HS-27A (cell line): ENCODE results near the gene UIMC1.
"Not testable (repeated sequence)": the region's sequence is repeated elsewhere in the genome, so short reads cannot be mapped to it uniquely, and the experiment has no call there.

Source experiments
- DNase-seq: peaks from one replicate; pipeline ENCODE4 v3.0.0-alpha.2; 2012; ENCODE audit warnings: low read depth, missing footprints

UIMC1 gene

GRCh38 chr5:177005619-177006264 lies 837 bp downstream of the UIMC1 start:
- DNase-seq: no peak

- no peak for DNase-seq
Observed at GRCh38 chr5:177004961-177005360, 1.6 kb downstream of the UIMC1 start.

- no peak for DNase-seq
Observed at GRCh38 chr5:177003649-177004048, 2.9 kb downstream of the UIMC1 start.

GRCh38 chr5:176999526-176999925 lies 7.1 kb downstream of the UIMC1 start:
- not testable (repeated sequence) for DNase-seq

GRCh38 chr5:176998828-176999227 lies 7.8 kb downstream of the UIMC1 start:
- DNase-seq: no peak

- no peak for DNase-seq
Observed at GRCh38 chr5:176996780-176997179, 9.8 kb downstream of the UIMC1 start.

GRCh38 chr5:176995896-176996767 lies 10.4 kb downstream of the UIMC1 start:
- DNase-seq: no peak

- no peak for DNase-seq
Observed at GRCh38 chr5:176995122-176995490, 11.5 kb downstream of the UIMC1 start.

- no peak for DNase-seq
Observed at GRCh38 chr5:176994460-176995121, 12.0 kb downstream of the UIMC1 start.

GRCh38 chr5:176993081-176993480 lies 13.5 kb downstream of the UIMC1 start:
- not testable (repeated sequence) for DNase-seq

- DNase-seq: no peak
Observed at GRCh38 chr5:176987583-176987982, 19.0 kb downstream of the UIMC1 start.

- no peak for DNase-seq
Observed at GRCh38 chr5:176986280-176986679, 20.3 kb downstream of the UIMC1 start.

GRCh38 chr5:176985516-176985915 lies 21.1 kb downstream of the UIMC1 start:
- no peak for DNase-seq

GRCh38 chr5:176984176-176984575 lies 22.4 kb downstream of the UIMC1 start:
- not testable (repeated sequence) for DNase-seq

GRCh38 chr5:176983593-176983992 lies 23.0 kb downstream of the UIMC1 start:
- not testable (repeated sequence) for DNase-seq

GRCh38 chr5:176983112-176983511 lies 23.5 kb downstream of the UIMC1 start:
- not testable (repeated sequence) for DNase-seq

- DNase-seq: no peak
Observed at GRCh38 chr5:176980818-176981217, 25.8 kb downstream of the UIMC1 start.

GRCh38 chr5:176979669-176980068 lies 26.9 kb downstream of the UIMC1 start:
- DNase-seq: no peak

- DNase-seq: no peak
Observed at GRCh38 chr5:176965633-176966032, 40.9 kb downstream of the UIMC1 start.

GRCh38 chr5:176959051-176959450 lies 47.5 kb downstream of the UIMC1 start:
- no peak for DNase-seq

GRCh38 chr5:176956756-176957155 lies 49.8 kb downstream of the UIMC1 start:
- no peak for DNase-seq

- DNase-seq: no peak
Observed at GRCh38 chr5:176955895-176956294, 50.7 kb downstream of the UIMC1 start.

GRCh38 chr5:176954050-176954449 lies 52.5 kb downstream of the UIMC1 start:
- no peak for DNase-seq
